ENCODE data around the gene ADGRG7. TPM values are rescaled to one million over a fixed set of nuclear protein-coding genes. Genes with fewer than 3 reads are reported as not detected.

Gene ADGRG7
- total and polyA plus RNA-seq, 9 donors: not detected

GRCh38 chr3:100631236-100631635, 21.8 kb downstream of the ADGRG7 start:
- H3K4me1 ChIP-seq (ENCODE audit: insufficient read depth): no peaks in the 10 kb centered on the region
- H3K9me3 ChIP-seq: no peaks in the 10 kb centered on the region
- TF ChIP-seq CTCF (IDR thresholded peaks at IDR 0.05): no peak
- no peak for TF ChIP-seq EP300 (IDR thresholded peaks at IDR 0.05)
- TF ChIP-seq POLR2A (IDR thresholded peaks at IDR 0.05): no peak
- no peaks in the 10 kb centered on the region for H3K27me3 ChIP-seq
- no peaks in the 10 kb centered on the region for H3K36me3 ChIP-seq
- no peak overlapping the region for H3K4me3 ChIP-seq
- WGBS, 3 donors: 88 to 98% (median 90%) methylated on average over 1 of the region's 1 CpG
- intact Hi-C loops (cut with DNase I): no loop called here
- no peak for DNase-seq
- no peak overlapping the region for H3K27ac ChIP-seq

DNA sequence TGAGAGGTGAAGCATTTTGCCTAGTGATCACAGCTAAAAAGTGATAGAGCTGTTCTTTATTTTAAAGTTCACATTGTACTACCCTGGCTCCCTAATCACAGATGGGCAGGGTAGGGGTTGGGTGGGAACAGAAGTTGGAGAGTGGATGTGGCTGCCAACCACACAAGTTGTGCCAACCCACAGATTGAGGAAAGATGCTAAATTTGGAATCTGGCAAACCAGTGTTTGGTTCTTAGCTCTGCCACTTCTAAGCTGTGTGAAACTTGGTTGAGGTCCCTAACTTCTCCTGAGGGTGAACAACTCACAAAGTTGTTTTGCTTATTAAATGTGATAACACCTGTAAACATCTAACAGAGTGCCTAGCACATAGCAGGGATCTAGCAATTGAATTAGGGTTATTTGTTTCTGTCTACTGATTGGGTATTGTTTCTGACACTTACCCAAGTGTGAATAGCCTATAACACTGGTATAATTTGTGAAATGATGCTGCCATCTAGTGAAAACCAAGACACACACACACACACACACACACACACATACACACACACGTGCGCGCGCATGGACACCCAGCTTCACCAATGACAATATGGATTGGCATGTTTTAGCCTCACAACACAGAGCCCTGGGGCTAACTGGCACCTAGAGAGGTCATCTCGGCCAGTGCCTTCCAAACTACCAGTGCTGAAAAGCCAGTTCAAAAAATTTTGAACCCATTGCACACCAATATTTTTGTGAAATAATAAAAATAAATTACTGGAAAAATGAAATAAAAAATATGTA, 25.3 kb downstream of the ADGRG7 start:
- H3K9me3 ChIP-seq: no peaks in the 10 kb centered on the region
- 75 to 87% (median 80%) methylated on average over 5 of the region's 5 CpGs for WGBS, 3 donors
- no peak for DNase-seq
- no peaks in the 10 kb centered on the region for H3K27me3 ChIP-seq
- H3K4me3 ChIP-seq: no peak overlapping the region
- no peaks in the 10 kb centered on the region for H3K4me1 ChIP-seq (ENCODE audit: insufficient read depth)
- H3K36me3 ChIP-seq: no peaks in the 10 kb centered on the region
- intact Hi-C loops (cut with DNase I): no loop called here
- TF ChIP-seq POLR2A (IDR thresholded peaks at IDR 0.05) (no peak), EP300 (IDR thresholded peaks at IDR 0.05) (no peak), CTCF (IDR thresholded peaks at IDR 0.05) (no peak)
- H3K27ac ChIP-seq: no peak overlapping the region

GRCh38 chr3:100635273-100635701, 25.9 kb downstream of the ADGRG7 start:
- no peak overlapping the region for H3K4me3 ChIP-seq
- 67 to 74% (median 69%) methylated on average over 3 of the region's 3 CpGs for WGBS, 3 donors
- no peak for TF ChIP-seq POLR2A (IDR thresholded peaks at IDR 0.05)
- intact Hi-C loops (cut with DNase I): no loop called here
- no peaks in the 10 kb centered on the region for H3K4me1 ChIP-seq (ENCODE audit: insufficient read depth)
- no peak overlapping the region for H3K27ac ChIP-seq
- no peaks in the 10 kb centered on the region for H3K27me3 ChIP-seq
- no peak for DNase-seq
- no peaks in the 10 kb centered on the region for H3K36me3 ChIP-seq
- no peaks in the 10 kb centered on the region for H3K9me3 ChIP-seq

GRCh38 chr3:100637197-100637631, 27.8 kb downstream of the ADGRG7 start:
- Histone ChIP-seq H3K27ac (no peak overlapping the region), H3K9me3 (no peaks in the 10 kb centered on the region), H3K36me3 (no peaks in the 10 kb centered on the region), H3K27me3 (no peaks in the 10 kb centered on the region), H3K4me3 (no peak overlapping the region), H3K4me1 (ENCODE audit: insufficient read depth) (no peaks in the 10 kb centered on the region)
- DNase-seq: no peak
- intact Hi-C loops (cut with DNase I): no loop called here
- TF ChIP-seq CTCF (IDR thresholded peaks at IDR 0.05) (no peak), POLR2A (IDR thresholded peaks at IDR 0.05) (no peak), EP300 (IDR thresholded peaks at IDR 0.05) (no peak)
- 52 to 68% (median 66%) methylated on average over 1 of the region's 1 CpG for WGBS, 3 donors

DNA sequence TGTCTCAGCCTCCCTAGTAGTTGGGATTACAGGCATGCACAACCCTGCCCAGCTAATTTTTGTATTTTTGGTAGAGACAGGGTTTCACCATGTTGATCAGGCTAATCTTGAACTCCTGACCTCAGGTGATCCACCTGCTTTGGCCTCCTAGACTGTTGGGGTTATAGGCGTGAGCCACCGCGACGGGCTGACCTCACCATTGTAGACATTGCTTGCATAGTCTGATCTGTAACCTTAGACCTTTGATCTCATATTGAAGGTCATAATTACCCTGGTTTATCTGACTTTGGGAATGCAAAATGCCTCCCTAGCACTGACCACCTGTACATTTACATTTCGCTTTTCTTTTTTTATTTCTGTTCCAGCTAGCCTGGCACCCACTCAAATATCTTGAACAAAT, 31.2 kb downstream of the ADGRG7 start:
- Histone ChIP-seq H3K4me1 (ENCODE audit: insufficient read depth) (no peaks in the 10 kb centered on the region), H3K36me3 (no peaks in the 10 kb centered on the region), H3K9me3 (no peaks in the 10 kb centered on the region), H3K27me3 (no peaks in the 10 kb centered on the region), H3K4me3 (no peak overlapping the region), H3K27ac (no peak overlapping the region)
- DNase-seq: no peak
- intact Hi-C loops (cut with DNase I): no loop called here
- no peak for TF ChIP-seq CTCF (IDR thresholded peaks at IDR 0.05)
- TF ChIP-seq POLR2A (IDR thresholded peaks at IDR 0.05): no peak
- no peak for TF ChIP-seq EP300 (IDR thresholded peaks at IDR 0.05)
- WGBS, 3 donors: 93 to 96% (median 95%) methylated on average over 5 of the region's 5 CpGs
